HG02885 (cell line): ENCODE data around the gene EVC2.

Experiments
- ATAC-seq: cut with Tn5 transposase; IDR thresholded peaks from one replicate; pipeline ENCODE4 v1.9.1; 2021; ENCODE audit warnings: mild to moderate bottlenecking; ENCODE audit not compliant: unreplicated experiment, poor library complexity

The EVC2 gene

DNA sequence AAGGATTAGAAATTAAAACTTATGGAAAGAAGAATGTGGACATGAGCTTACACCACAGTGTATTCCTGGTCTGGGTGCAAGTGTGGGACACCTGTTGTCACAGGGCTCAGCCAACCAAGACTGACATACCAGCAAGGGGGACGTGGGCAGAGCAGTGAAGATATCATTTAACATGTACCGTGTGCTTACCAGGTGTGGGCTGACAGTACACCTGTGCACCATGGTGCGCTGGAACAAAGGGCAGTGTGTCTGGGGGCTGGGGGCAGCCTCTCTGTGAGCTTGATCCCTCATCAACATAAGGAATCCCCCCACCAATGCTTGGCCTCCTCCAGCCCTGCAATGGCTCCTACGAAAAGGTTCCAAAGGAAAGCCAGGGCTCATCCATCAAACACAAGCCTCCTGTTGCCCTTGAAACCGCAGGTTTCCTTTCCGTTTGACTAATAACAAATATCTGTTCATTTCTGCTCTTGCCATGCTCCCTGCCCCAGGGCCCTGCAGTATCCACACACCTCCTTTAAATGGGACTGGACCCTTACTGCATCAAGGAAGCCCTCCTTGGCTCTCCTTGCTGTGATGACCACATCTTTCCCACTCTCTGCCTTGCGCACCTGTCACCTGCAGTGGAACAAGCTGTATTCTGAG is 16.7 kb downstream of the EVC2 start:
- no peak for ATAC-seq

DNA sequence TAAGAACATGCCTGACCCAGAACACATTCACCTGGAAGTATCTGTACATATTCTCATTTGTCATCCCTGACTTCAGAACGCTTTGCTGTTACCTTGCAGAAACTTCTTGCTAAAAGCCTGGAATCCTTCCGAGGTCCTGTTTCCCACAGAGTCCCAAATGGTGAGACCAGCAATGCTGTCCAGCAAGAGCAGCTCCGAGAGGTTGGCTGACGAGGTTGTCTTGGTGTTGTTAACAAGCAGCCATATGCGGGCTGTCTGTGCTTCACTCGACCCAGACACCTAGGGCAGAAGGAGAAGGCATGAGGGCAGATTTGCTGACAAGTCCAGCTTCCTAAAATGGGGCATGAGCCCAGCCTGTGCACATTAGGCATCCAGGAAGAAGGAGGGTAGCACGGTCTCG is 19.3 kb downstream of the EVC2 start:
- ATAC-seq: no peak

- ATAC-seq: no peak
Observed at GRCh38 chr4:5686338-5686737, 22.0 kb downstream of the EVC2 start.

DNA sequence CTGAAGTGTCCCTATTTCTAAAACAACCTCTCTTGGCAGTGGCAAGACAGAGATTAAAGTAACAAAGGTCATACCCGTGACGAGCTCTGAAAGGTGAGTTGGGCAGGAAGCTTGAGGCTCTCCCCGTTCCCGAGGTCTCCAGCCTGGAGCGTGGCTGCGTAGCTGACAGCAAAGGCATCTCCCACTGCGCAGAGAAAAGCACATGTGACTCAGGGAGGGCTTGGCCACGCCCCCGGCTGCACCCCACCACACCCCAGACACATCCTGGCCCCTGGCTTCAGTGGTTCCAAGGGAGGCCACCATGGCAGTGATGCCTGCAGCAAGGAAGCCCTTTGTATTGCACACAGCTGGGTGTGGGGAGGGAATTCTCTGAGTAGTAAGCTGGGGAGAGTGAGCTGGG is 23.1 kb downstream of the EVC2 start:
- ATAC-seq: no peak

DNA sequence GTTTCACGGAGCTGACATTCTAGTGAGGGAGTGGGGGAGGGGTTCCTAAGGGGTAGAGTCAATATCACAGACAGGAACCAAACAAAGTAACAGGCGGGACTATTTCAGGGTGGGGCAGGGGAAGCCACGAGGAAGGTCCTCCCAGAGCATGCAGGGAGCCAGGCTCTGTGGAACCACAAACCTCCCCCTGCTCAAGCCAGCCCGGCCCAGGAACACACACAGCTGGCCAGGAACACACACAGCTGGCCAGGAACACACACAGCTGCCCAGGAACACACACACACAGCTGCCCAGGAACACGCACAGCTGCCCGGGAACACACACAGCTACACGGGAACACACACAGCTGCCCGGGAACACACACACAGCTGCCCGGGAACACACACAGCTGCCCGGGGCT is 24.8 kb downstream of the EVC2 start:
- ATAC-seq: no peak

GRCh38 chr4:5678977-5679376 is 29.4 kb downstream of the EVC2 start:
- no peak for ATAC-seq

DNA sequence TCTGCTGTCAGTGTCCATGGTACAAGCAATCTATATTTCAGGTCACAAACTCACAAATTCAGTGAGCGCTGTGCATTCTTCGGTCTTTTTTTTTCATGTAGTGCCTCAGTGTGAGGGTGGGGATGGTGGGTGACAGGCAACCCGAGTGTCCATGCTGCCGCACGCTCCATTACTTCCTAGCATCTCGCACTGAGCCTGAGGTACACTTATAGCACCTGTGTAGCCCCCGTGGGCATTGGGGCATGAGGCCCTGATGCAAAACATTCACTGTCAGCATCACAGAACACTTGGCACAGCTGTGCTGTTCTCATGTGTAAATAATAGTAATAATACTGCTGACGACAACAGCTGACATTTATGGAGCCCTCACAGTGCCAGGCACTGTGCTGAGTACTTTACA is 31.6 kb downstream of the EVC2 start:
- ATAC-seq: no peak

DNA sequence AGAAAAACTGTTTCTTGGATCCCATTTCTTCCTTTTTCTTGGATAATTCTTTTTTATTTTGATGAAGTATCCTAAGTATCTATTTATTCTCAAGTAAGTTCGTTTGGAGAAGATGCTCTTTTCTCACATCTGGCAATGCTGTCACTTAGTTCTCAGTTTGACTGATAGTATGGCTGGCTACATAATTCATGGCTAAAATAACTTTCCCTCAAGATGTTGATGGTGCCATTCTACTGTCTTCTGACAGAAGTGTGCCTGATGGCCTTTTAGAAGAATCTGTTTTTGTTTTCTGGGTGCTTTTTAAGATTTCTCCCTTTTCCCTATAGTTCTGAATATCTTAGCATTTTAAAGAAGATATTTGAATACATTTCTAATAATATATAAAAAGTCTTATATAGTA is 41.6 kb downstream of the EVC2 start:
- no peak for ATAC-seq

DNA sequence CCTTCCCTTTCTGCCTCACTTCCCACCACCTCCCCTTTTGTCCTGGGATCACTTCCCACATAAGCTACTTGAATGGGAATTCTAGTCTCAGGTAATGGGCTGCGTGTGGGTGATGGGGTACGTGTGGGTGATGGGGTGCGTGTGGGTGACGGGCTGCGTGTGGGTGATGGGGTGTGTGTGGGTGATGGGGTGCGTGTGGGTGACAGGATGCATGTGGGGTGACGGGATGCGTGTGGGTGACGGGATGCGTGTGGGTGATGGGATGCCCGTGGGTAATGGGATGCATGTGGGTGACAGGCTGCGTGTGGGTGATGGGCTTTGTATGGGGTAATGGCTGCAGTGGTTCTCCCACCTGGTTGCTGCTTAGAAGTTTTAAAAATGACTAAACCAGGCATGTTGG is 43.6 kb downstream of the EVC2 start:
- ATAC-seq: no peak

DNA sequence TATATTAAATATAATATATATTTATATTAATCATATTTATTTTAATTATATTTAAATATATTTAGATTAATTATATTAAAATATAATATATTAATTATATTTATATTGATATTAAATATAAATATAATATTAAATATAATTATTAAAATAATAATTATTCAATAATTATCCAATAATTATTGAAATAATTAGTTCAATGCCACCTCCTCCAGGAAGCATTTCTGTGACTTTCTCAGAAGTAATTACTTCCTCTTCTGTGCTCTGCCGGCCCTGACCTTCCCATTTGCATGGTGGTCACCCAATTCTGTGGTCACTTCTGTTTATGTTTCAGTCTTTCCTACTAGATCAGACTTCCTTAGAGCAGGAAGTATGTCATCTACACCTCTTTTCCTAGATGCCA is 45.8 kb downstream of the EVC2 start:
- no peak for ATAC-seq

DNA sequence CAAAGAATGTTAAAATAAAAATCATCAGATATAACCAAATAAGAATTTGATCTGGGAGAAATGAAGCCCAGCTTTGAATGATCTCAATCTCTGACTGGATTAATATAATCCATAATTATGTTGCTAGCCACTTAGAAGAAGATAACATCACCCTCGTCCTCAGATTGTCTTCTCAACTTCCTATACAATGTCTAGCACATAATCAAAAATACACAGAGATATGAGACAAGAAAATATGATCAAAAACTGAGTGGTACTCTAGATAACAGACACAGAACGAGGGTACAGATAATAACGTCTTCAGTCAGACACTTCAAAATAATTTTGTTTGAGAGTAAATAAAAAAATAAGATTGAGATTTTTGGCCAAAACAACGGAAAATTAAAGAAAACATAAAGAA is 47.1 kb downstream of the EVC2 start:
- no peak for ATAC-seq

- ATAC-seq: no peak
Observed at GRCh38 chr4:5660185-5660584, 48.2 kb downstream of the EVC2 start.

- no peak for ATAC-seq
Observed at GRCh38 chr4:5658974-5659373, 49.4 kb downstream of the EVC2 start.

DNA sequence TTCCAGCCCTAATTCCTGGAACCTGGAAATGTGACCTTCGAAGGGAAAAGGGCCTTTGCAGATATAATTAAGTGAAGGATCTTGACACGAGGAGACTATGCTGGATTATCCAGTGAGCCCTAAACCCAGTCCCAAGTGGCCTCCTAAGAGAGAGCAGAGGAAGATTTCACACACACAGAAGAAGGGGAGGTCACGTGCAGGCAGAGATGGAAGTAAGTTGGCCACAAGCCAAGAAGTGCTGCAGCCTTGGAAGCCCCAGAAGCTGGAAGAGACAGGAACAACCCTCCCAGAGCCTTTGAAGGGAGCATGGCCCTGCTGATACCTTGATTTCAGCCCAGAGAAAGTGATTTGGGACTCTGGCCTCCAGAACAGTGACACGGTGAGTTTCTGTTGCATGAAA is 51.9 kb downstream of the EVC2 start:
- no peak for ATAC-seq

DNA sequence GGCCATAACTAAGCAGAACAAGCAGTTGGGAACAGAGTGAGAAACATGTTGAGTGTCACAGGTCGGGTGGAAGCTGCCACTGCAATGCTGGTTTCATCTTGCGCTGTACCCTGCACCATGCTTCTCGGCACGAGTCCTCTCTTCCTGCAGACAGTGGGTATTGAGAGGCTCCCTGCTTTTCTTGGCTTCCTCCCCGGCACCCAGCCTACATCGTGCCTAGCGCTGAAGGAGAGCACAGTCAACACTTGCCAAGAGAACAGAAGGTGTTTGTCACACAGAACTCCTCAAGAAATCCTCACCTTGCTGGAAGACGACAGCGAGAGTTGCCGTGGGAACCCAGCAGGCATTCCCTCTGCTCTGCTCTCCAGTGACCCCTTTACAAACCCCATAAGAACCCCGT is 53.6 kb downstream of the EVC2 start:
- no peak for ATAC-seq

DNA sequence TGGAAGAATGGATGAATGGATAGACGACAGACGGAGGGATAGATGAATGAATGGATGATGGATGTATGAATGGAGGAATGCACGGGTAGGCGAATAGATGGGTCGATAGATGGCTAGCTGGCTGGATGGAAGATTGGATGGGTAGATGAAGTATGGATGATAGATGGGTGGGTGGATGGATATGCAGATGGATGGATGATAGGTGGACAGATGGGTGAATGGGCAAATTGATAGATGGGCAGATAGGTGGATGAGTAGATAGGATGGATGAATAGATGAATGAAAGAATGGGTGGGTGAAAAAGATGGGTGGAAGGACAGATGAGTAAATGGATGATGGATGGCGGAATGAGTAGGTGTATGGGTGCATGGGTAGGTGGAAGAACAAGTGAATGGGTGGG is 57.3 kb downstream of the EVC2 start:
- ATAC-seq: no peak

DNA sequence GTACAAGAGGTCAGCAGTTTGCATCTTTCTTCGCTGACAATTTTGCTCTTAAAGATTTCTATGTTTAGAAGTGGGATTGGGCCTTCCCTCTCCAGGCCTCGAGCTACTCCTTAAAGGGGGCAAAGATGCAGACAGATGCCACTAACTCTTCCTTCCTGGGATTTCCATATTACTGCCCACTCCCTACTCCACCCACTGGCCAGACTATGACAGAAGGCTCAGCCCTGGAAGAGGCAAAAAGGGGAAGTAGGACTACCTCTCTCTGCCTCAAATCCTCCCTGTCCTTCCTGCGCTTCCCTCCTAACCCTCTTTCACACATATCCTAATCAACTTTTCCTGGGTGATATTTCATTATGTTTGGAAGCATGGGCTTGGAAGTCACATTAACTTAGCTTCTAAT is 58.3 kb downstream of the EVC2 start:
- ATAC-seq: no peak

DNA sequence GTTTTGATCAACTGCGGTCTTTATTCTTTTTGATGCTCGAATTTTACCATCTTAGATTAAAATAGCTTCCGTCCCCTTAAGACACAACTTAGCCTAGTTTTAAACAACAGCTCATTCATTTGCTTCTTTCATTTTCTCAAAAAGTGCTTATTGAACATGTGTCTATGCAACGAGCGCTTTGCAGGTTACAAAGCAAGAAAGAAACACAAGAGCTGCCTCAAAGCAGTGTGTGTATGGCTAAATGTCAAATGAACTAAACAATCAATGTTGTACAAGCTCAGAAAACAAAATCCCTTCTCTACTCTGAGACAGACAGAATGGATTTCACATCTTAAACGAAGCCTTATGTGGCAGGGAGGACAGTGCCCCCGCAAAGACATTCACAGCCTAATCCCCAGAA is 61.0 kb downstream of the EVC2 start:
- no peak for ATAC-seq

DNA sequence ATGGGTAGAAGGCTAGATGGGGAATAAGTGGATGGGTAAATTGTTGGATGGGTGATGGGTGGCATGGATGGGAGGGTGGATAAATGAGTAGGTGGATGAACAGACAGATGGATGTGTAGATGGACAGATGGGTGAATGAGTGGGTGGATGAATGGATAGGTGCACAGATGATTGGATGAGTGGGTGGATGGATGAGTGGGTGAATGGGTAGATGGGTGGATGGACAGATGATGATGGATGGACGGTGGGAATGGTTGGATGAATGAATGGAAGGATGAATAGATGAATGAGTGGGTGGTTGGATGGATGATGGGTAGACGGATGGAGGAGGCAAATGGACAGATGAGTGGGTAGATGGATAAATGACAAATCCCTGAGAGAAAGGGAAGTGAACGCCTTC is 68.3 kb downstream of the EVC2 start:
- ATAC-seq: no peak

DNA sequence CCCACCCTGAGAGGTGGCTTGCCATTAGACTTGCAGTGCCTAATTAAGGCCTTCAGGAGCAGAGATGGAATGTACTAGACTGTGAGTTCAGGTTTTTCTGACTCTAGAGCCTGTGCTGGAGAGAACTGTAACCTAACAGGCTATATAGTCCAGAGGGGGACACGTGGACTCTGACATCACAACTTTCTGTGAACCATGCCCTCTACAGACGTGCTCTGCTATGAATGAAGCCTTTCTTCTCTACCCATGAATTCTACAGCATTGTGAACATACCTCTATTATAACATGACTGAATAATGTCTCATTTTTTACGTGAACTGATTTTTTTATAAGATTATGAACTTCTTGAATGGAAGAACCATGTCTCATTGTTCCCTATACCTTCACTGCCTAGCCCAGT is 68.8 kb downstream of the EVC2 start:
- no peak for ATAC-seq

DNA sequence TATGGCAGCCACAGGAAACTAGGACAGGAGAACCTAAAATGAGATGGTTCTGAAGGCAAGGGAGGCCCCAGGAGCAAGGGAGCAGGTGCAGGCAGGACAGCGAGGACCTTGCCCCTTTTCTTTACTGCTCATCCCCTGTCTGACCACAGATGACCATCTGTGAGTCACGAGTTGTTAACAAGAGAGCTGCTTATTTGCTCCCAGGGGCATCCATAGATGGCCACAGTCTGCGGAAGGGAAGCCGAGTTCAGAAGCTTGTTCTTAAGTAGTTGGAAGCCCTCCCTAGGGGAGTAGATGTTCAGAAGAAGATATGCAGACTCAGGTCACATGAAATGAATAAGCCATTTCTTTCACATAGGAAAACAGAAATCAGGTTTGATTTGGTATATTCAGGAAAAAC is 69.4 kb downstream of the EVC2 start:
- ATAC-seq: no peak

DNA sequence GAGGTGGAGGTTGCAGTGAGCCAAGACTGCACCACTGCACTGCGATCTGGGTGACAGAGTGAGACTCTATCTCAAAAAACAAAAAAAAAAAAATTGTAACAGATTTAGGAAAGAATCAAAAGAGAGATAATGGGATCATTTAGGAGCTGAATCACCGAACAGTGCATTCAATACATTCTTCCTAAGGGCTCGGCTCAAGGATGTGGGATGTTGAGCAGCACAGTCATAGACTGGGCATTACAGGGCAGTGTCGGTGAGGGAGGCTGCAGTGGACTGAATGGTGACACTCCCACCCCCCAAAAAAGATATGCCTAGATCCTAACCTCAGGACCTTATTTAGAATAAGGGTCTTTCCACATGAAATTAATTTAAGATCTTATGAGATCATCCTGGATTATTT is 70.0 kb downstream of the EVC2 start:
- no peak for ATAC-seq
